Stimulated activated memory B cell treated with anti-CD40 and anti-IgM and Interleukin-4, amounts not matched to agents 10 μg/mL and 1 μg/mL and 100 μg/mL, for 72 hours (primary cell): Measurements from ENCODE around the gene EXOC4.

Experiments used
- ATAC-seq: fragments of 150-1000 bp; cut with Tn5 transposase; 2 replicates; pipeline ENCODE4 v1.10.0; 2021
- H3K27ac Mint-ChIP-seq: one replicate; pipeline ENCODE4 v1.8.0; 2022; ENCODE audit warnings: mild to moderate bottlenecking, mixed read lengths
- H3K27me3 Mint-ChIP-seq: one replicate; pipeline ENCODE4 v1.8.0; 2022; ENCODE audit warnings: mixed read lengths
- H3K36me3 Mint-ChIP-seq: one replicate; pipeline ENCODE4 v1.8.0; 2022; ENCODE audit warnings: mixed read lengths
- H3K4me1 Mint-ChIP-seq: one replicate; pipeline ENCODE4 v1.8.0; 2022; ENCODE audit warnings: mixed read lengths
- H3K4me3 Mint-ChIP-seq: one replicate; pipeline ENCODE4 v1.8.0; 2022; ENCODE audit warnings: mild to moderate bottlenecking, moderate library complexity, mixed read lengths
- H3K9me3 Mint-ChIP-seq: one replicate; pipeline ENCODE4 v1.8.0; 2022; ENCODE audit warnings: mixed read lengths

Gene EXOC4

GRCh38 chr7:133675510-133676218 is 422.8 kb downstream of the EXOC4 start:
- Mint-ChIP-seq H3K4me1 (peaks cover 7% of the 10 kb centered on the region), H3K9me3 (no peaks in the 10 kb centered on the region), H3K36me3 (peaks cover 28% of the 10 kb centered on the region), H3K4me3 (no peak overlapping the region), H3K27me3 (no peaks in the 10 kb centered on the region), H3K27ac (no peak overlapping the region)
- ATAC-seq, result no peak

- H3K27ac Mint-ChIP-seq, result no peak overlapping the region
- no peaks in the 10 kb centered on the region for H3K9me3 Mint-ChIP-seq
- no peaks in the 10 kb centered on the region for H3K27me3 Mint-ChIP-seq
- peaks cover 19% of the 10 kb centered on the region for H3K36me3 Mint-ChIP-seq
- no peak for ATAC-seq
- peaks cover 7% of the 10 kb centered on the region for H3K4me1 Mint-ChIP-seq
- H3K4me3 Mint-ChIP-seq, result no peak overlapping the region
These were observed 424.0 kb downstream of the EXOC4 start for GRCh38 chr7:133676805-133677370.

- H3K27ac Mint-ChIP-seq, result no peak overlapping the region
- no peaks in the 10 kb centered on the region for H3K27me3 Mint-ChIP-seq
- peaks cover 29% of the 10 kb centered on the region for H3K36me3 Mint-ChIP-seq
- H3K9me3 Mint-ChIP-seq, result no peaks in the 10 kb centered on the region
- H3K4me1 Mint-ChIP-seq, result peaks cover 4% of the 10 kb centered on the region
- ATAC-seq, result no peak
- H3K4me3 Mint-ChIP-seq, result no peak overlapping the region
These were observed 425.4 kb downstream of the EXOC4 start for GRCh38 chr7:133678137-133678814.

GRCh38 chr7:133679977-133680376 is 427.1 kb downstream of the EXOC4 start:
- H3K9me3 Mint-ChIP-seq, result no peaks in the 10 kb centered on the region
- H3K4me1 Mint-ChIP-seq, result no peaks in the 10 kb centered on the region
- H3K27me3 Mint-ChIP-seq, result no peaks in the 10 kb centered on the region
- ATAC-seq, result no peak
- H3K27ac Mint-ChIP-seq, result no peak overlapping the region
- H3K4me3 Mint-ChIP-seq, result no peak overlapping the region
- H3K36me3 Mint-ChIP-seq, result peaks cover 29% of the 10 kb centered on the region

GRCh38 chr7:133681529-133681928 is 428.7 kb downstream of the EXOC4 start:
- H3K27me3 Mint-ChIP-seq, result no peaks in the 10 kb centered on the region
- H3K27ac Mint-ChIP-seq, result no peak overlapping the region
- peaks cover 40% of the 10 kb centered on the region for H3K36me3 Mint-ChIP-seq
- H3K4me1 Mint-ChIP-seq, result no peaks in the 10 kb centered on the region
- H3K4me3 Mint-ChIP-seq, result no peak overlapping the region
- ATAC-seq, result no peak
- peaks cover 2% of the 10 kb centered on the region for H3K9me3 Mint-ChIP-seq

GRCh38 chr7:133682364-133683181 is 429.7 kb downstream of the EXOC4 start:
- no peak overlapping the region for H3K27ac Mint-ChIP-seq
- H3K27me3 Mint-ChIP-seq, result no peaks in the 10 kb centered on the region
- no peak overlapping the region for H3K4me3 Mint-ChIP-seq
- peaks cover 2% of the 10 kb centered on the region for H3K9me3 Mint-ChIP-seq
- H3K4me1 Mint-ChIP-seq, result no peaks in the 10 kb centered on the region
- ATAC-seq, result no peak
- peaks cover 42% of the 10 kb centered on the region for H3K36me3 Mint-ChIP-seq

- no peak overlapping the region for H3K4me3 Mint-ChIP-seq
- no peaks in the 10 kb centered on the region for H3K27me3 Mint-ChIP-seq
- no peaks in the 10 kb centered on the region for H3K4me1 Mint-ChIP-seq
- ATAC-seq, result no peak
- no peak overlapping the region for H3K27ac Mint-ChIP-seq
- peaks cover 2% of the 10 kb centered on the region for H3K9me3 Mint-ChIP-seq
- peaks cover 41% of the 10 kb centered on the region for H3K36me3 Mint-ChIP-seq
These were observed 430.2 kb downstream of the EXOC4 start for GRCh38 chr7:133683182-133683454.

- Mint-ChIP-seq H3K4me3 (no peak overlapping the region), H3K27ac (no peak overlapping the region), H3K4me1 (no peaks in the 10 kb centered on the region), H3K27me3 (no peaks in the 10 kb centered on the region), H3K9me3 (peaks cover 2% of the 10 kb centered on the region), H3K36me3 (peaks cover 19% of the 10 kb centered on the region)
- no peak for ATAC-seq
These were observed 435.8 kb downstream of the EXOC4 start for GRCh38 chr7:133688483-133689239.

GRCh38 chr7:133690740-133691139 is 437.9 kb downstream of the EXOC4 start:
- no peak overlapping the region for H3K27ac Mint-ChIP-seq
- H3K4me1 Mint-ChIP-seq, result no peaks in the 10 kb centered on the region
- no peaks in the 10 kb centered on the region for H3K27me3 Mint-ChIP-seq
- H3K4me3 Mint-ChIP-seq, result no peak overlapping the region
- H3K36me3 Mint-ChIP-seq, result peaks cover 26% of the 10 kb centered on the region
- no peak for ATAC-seq
- peaks cover 2% of the 10 kb centered on the region for H3K9me3 Mint-ChIP-seq

- H3K4me3 Mint-ChIP-seq, result no peak overlapping the region
- H3K9me3 Mint-ChIP-seq, result no peaks in the 10 kb centered on the region
- H3K27ac Mint-ChIP-seq, result no peak overlapping the region
- H3K36me3 Mint-ChIP-seq, result peaks cover 15% of the 10 kb centered on the region
- H3K4me1 Mint-ChIP-seq, result no peaks in the 10 kb centered on the region
- ATAC-seq, result no peak
- no peaks in the 10 kb centered on the region for H3K27me3 Mint-ChIP-seq
These were observed 439.1 kb downstream of the EXOC4 start for GRCh38 chr7:133691727-133692610.

GRCh38 chr7:133693281-133693680 is 440.4 kb downstream of the EXOC4 start:
- Mint-ChIP-seq H3K36me3 (peaks cover 15% of the 10 kb centered on the region), H3K27ac (no peak overlapping the region)
- no peak for ATAC-seq

GRCh38 chr7:133696056-133696455 is 443.2 kb downstream of the EXOC4 start:
- no peaks in the 10 kb centered on the region for H3K4me1 Mint-ChIP-seq
- ATAC-seq, result no peak
- peaks cover 9% of the 10 kb centered on the region for H3K36me3 Mint-ChIP-seq
- H3K9me3 Mint-ChIP-seq, result no peaks in the 10 kb centered on the region
- no peak overlapping the region for H3K27ac Mint-ChIP-seq
- H3K27me3 Mint-ChIP-seq, result no peaks in the 10 kb centered on the region
- no peak overlapping the region for H3K4me3 Mint-ChIP-seq

More at GRCh38 chr7:133693281-133693680, 440.4 kb downstream of the EXOC4 start:
- no peaks in the 10 kb centered on the region for H3K9me3 Mint-ChIP-seq
- no peaks in the 10 kb centered on the region for H3K4me1 Mint-ChIP-seq
- no peaks in the 10 kb centered on the region for H3K27me3 Mint-ChIP-seq
- H3K4me3 Mint-ChIP-seq, result no peak overlapping the region

- peaks cover 9% of the 10 kb centered on the region for H3K36me3 Mint-ChIP-seq
These were observed 444.7 kb downstream of the EXOC4 start for GRCh38 chr7:133697585-133697984.

GRCh38 chr7:133698127-133698526 is 445.2 kb downstream of the EXOC4 start:
- ATAC-seq, result no peak
- H3K4me1 Mint-ChIP-seq, result no peaks in the 10 kb centered on the region
- H3K4me3 Mint-ChIP-seq, result no peak overlapping the region
- no peaks in the 10 kb centered on the region for H3K27me3 Mint-ChIP-seq
- H3K27ac Mint-ChIP-seq, result no peak overlapping the region
- H3K9me3 Mint-ChIP-seq, result no peaks in the 10 kb centered on the region
- peaks cover 9% of the 10 kb centered on the region for H3K36me3 Mint-ChIP-seq

More at GRCh38 chr7:133697585-133697984, 444.7 kb downstream of the EXOC4 start:
- ATAC-seq, result no peak
- Mint-ChIP-seq H3K27ac (no peak overlapping the region), H3K4me1 (no peaks in the 10 kb centered on the region), H3K27me3 (no peaks in the 10 kb centered on the region), H3K9me3 (no peaks in the 10 kb centered on the region), H3K4me3 (no peak overlapping the region)
